ENCODE results near the gene VAC14.

GRCh38 chr16:70745536-70746025 lies 55.4 kb downstream of the VAC14 start:
- TF ChIP-seq TARDBP (IDR thresholded peaks at IDR 0.05) (no peak), SUZ12 (IDR thresholded peaks at IDR 0.05) (no peak), FOXA1 (IDR thresholded peaks at IDR 0.05) (no peak), FOXK2 (IDR thresholded peaks at IDR 0.05) (no peak), ARNT (IDR thresholded peaks at IDR 0.05) (no peak), HDGF (IDR thresholded peaks at IDR 0.05; ENCODE audit: borderline replicate concordance) (no peak), FOXM1 (IDR thresholded peaks at IDR 0.05; ENCODE audit: borderline replicate concordance) (no peak), SP1 (IDR thresholded peaks at IDR 0.05) (no peak)
